ENCODE results near the gene RAET1E.
"Not testable (repeated sequence)": the region's sequence is repeated elsewhere in the genome, so short reads cannot be mapped to it uniquely, and the experiment has no call there.

RAET1E gene

DNA sequence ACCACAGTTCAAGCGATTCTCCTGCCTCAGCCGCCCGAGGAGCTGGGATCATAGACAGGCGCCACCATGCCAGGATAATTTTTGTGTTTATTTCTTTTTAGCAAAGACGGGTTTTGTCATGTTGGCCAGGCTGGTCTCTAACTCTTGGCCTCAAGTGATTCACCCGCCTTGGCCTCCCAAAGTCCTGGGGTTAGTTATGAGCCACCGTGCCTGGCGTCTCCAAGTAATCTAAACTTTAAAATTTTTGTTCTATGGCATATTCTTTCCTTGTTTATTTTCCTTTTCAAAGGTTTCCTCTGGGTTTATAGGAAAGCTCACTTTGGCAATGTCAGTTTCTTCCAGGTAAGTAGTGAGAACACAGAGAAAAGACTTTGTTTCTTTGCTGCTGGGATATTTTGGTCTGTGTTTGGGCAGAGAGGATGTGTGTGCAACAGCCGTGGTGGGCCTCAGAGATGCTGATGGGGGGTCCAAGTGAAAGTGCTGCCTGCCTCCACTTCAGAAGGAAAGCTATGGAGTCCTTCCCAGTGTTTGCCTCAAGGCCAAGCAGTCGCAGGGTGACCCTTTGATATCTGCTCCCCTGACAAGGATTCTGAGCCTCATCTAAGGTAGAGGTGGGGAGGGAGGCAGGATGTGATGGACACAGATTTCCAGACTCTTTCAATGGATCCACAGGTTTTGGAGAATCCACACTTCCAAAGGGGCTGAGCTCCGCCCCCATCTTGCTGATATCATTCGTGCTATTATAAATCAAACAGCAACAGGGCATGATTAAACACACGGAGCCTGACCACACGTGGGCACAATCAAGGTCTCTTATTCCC lies 36.1 kb downstream of the RAET1E start:
- no peak for DNase-seq (ENCODE audit: low spot score)

DNA sequence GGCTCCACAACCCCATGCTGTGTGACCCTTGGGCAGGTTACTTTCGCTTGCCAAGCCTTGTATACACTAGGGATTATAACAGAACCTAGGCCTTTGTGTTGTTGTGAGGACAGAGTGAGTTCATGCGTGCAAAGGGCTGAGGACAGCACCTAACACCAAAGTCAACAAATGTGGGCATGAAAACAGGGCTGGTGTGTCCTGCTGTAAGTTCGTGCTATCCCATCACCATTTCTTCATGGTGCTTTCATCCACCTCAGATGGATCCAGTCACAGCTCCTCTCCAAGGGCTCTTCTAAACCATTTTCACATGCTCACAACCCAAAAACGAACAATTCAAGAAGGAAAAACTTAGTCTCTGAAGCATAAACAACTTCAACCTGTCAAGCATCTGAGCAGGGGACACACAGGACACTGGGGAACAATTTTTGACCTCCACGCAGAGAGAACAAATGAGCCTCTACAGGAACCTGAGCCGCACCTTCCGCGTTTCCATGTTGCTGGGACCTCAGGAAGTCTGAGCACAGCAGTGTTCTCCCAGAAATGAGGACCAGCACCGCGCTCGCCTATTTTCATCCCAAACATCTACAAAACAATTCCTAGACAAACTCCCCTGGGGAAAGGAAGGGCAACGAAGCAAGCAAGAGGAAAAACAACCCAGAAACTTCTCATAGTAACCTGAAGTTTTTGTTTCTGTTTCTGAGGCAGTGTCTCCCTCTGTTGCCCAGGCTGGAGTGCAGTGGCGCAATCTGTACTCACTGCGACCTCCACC lies 36.9 kb downstream of the RAET1E start:
- no peak for DNase-seq (ENCODE audit: low spot score)

DNA sequence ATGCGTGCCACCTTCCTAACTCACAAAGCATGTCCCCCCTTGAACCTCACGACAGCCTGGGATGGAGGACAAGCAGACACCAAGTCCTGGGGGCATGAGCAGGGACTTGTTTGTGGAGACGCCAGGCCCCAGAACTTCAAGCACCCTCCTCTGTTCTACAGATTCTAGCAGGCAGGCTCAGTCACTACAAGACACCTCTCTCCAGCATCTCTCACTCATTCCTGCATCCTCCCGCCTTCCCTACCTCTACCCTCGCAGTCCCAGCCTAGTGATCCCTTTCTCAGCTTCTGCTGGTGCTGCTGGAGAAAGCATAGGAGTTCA lies 37.4 kb downstream of the RAET1E start:
- DNase-seq (ENCODE audit: low spot score), result no peak

DNA sequence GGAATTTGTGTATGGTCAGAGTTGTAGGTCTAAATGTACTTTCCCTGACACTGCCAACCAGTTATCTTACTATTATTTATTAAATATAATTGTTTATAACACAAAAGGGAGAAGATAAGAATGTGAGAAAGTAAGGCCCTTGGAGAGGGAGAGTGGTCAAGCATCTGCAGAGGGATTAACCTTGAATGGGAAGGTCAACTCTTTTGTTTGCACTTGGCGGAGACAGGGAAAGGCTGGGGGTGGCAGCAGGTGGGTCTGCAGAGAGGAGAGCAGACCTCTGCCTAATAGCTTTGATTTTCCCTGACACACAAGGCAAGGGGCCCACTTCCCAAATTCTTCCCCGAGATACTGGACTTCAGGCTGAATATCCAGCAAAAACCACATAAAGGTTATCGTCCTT lies 38.0 kb downstream of the RAET1E start:
- DNase-seq (ENCODE audit: low spot score), result no peak

DNA sequence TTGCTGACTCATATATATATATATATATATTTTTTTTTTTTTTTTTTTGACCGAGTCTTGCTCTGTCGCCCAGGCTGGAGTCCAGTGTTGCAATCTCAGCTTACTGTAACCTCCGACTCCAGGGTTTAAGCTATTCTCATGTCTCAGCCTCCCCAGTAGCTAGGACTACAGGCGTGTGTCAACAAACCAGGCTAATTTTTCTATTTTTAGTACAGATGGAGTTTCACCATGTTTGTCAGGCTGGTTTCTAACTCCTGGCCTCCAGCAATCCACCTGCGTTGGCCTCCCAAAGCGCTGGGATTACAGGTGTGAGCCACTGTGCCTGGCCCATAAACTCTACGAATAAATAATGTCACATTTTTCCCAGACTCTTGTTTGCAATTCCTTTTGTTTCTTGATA lies 38.5 kb downstream of the RAET1E start:
- DNase-seq (ENCODE audit: low spot score), result no peak

DNA sequence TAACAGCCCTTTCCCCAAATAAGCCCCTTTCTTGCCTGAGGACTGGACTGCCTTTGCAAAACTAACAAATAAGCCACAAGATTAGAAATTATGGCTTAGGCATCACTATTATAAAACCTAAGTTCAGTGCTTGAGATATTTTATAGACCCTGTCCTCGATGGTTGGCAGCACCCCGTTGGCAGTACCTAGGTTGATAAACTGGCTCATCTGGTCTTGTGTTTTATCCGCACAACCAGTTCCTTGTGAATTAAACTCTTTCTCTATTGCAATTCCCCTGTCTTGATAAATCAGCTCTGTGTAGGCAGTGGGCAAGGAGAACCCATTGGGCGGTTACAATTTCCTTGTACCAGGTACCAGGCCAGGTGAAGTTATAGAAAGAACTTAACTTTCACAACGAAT lies 40.4 kb downstream of the RAET1E start:
- no peak for DNase-seq (ENCODE audit: low spot score)

DNA sequence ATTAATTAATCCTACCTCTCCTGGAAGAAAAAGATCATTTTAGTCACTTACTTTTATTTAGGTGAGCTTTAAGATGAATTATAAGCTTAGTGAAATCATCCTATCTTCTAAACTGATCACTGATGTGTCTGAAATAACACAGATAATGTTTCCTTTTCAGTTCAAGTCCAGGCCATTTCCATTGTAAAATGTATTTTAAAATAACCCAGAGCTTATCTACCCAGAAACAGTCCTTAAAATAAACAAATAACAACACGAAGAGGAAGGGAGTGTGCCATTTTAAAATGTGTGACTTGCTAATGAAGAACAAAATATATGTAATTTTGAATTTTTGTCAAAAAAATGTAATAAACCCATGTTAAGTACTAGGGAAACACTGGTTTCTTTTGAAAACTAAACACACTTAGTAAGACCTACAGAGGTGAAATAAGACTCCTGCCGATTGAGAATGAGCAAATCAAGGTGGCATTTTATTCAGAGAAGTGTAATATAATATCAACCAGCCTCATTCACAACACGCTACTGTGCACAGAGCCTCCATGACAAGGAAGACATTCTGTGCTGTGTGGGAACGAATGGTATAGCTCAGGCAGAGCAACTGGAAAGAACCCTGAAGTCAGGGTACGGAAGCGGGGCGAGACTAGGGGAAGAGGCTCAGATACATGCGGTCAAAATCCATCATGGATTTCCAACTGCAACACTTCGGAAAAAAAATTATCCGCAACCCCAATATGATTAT lies 41.5 kb downstream of the RAET1E start:
- DNase-seq (ENCODE audit: low spot score), result no peak

DNA sequence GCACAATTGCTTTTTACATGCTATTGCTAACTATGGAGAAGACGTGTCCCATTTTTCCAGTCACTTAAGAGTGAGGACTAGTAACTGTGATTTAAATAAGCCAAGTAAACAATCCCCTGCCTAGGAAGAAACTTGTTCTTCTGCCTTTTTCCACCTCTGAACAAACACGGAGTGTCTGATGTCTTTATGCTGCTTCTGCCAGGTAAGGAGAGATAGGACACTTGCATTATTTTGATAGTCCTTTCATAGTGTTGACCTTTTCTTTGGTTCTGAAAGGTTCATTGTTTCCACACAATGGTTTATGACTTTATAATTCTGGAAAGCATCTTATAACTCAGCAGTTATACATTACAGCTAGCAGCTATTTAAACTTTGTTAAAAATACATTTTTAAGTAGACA lies 42.2 kb downstream of the RAET1E start:
- DNase-seq (ENCODE audit: low spot score), result no peak

DNA sequence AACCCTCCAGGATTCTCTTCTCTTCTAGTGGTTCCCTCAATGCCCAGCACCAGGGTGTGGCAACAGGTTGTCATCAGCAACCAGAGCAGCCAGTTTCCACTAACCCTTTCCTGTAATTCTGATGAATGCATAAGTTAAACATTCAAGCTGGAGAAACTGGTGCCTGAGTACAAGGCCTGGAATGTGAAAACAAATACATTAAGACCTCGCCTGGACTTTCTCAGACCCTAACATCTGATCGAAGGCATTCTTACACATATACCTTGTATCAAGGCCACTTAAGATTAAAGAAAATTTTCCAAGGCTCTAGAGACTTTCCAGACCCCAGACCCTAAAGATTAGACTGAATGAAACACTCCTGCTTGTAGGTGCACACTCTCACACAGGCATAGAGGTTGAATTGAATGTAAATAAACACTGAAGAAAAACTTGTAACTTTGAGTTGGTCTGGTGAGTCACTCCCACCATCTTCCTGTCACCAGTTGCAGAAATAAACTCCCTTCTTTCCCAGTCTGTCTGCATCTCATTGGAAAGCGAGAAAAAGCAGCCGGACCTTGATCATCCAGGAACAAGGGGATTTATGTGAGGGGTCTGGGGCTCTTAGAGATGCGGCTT lies 42.8 kb downstream of the RAET1E start:
- no peak for DNase-seq (ENCODE audit: low spot score)

DNA sequence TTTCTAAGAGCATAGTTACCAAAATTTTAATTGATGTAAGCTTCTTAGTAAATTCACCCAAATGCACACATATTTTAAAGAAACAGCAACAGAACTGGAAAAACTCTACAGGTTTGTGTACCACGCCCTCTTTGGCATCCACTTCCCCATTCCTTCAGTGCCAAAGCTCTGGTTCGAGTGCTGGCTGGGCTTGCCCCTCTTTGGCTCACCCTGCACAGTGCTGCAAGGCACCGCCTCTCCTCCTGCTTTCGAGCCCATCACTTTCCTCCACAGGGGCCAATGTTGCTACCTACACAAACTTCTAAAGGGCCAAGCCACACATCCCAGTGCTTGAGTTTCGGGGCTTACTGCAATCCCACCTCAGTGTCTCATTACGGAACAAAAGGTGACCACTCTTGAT lies 43.4 kb downstream of the RAET1E start:
- no peak for DNase-seq (ENCODE audit: low spot score)

DNA sequence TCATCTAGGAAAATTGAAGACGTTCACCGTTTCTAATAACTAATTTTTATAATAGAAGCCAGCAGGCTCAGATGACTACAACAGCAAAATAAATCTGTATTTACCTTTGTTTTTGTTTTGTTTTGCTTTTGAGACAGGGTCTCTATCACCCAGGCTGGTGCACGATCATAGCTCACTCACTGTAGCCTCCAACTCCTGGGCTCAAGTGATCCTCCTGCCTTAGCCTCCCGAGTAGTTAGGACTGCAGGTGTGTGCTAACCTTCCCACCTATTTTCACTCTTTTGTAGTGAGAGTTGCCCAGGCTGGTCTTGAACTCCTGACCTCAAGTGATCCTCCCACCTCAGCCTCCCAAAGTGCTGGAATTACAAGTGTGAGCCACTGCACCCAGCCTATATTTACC lies 43.9 kb downstream of the RAET1E start:
- DNase-seq (ENCODE audit: low spot score), result not testable (repeated sequence)

DNA sequence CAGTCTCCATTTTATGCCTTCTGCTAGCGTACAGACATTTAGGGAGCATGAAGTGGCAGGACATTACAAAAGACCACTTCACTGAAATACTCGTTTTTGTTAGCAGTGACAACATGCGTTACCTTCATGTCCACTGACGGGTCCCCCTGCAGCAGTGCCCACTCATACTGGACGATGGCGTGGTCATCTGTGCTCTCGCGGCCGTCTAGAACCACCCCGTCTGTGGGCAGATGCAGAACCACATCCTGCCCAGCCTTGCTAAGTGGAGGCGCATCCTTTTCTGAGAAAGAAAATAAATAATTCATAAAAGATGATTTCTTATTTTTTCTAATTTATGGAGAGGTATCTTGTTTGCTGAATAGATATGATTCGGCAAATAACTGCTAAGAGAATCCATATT lies 45.0 kb downstream of the RAET1E start:
- DNase-seq (ENCODE audit: low spot score), result no peak

DNA sequence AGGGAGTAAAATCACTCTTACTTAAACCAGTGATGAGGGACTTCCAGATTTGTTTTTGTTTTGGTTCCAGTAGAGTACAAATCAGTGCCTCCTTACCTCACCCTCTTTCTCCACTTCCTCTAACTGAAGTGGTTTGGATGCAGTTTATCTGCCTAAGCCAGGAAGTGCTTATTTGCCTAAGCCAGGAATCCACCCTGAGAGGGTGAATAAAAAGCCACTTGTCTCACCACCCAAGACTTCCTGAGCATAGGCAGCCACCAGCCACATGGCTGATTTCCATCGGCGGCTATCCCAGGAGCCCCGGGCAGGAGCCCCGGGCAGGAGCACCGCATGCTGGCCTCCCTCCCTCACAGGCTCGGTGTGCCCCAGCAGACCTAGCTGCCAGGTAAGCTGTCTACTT lies 45.7 kb downstream of the RAET1E start:
- no peak for DNase-seq (ENCODE audit: low spot score)

DNA sequence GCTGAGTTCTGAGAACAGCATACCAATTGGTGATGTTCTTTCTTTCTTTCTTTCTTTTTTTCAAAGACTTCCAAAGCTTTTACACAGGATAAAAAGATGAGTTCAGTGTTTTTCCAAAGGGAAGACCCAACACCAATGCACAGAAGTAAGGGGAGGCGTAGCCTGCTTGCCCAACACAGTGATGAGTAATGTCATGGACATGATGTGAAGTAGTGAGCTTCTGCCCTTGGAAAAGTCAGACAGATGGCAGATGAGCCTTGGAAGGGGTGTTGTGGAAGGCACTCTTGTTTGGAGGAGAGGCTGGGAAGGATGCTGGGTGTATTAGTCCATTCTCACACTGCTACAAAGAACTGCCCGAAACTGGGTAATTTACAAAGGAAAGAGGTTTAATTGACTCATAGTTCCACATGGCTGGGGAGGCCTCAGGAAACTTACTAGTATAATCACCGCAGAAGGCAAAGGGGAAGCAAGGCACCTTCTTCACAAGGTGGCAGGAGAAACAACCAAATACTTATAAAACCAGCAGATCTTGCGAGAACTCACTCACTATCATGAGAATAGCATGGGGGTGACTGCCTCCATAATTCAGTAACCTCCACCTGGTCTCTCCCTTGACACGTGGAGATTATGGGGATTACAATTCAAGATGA lies 46.3 kb downstream of the RAET1E start:
- no peak for DNase-seq (ENCODE audit: low spot score)

DNA sequence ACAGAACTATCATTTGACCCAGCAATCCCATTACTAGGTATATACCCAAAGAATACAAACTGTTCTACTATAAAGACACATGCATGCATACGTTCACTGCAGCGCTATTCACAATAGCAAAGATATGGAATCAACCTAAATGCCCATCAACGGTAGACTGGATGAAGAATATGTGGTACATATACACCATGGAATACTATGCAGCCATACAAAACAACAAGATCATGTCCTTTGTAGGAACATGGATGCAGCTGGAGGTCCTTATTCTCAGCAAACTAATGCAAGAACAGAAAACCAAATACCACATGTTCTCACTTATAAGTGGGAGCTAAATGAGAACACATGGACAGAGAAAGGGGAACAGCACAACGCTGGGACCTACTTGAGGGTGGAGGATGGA lies 49.6 kb downstream of the RAET1E start:
- not testable (repeated sequence) for DNase-seq (ENCODE audit: low spot score)

All from ecto neural progenitor cell (in vitro differentiated cells).